Suprapubic skin (tissue), 4 donors: ENCODE results near the gene GABRB3. TPM values are rescaled to one million over a fixed set of nuclear protein-coding genes. Genes with fewer than 3 reads are reported as not detected.
"Not testable (repeated sequence)": the region's sequence is repeated elsewhere in the genome, so short reads cannot be mapped to it uniquely, and the experiment has no call there.

Source experiments
- DNase-seq, 2 donors: peaks; one replicate each; pipeline ENCODE4 v3.0.0-alpha.2; 2019; ENCODE audit warnings: low spot score in 2 of 2
- H3K27ac ChIP-seq: fragments of 200-600 bp; sonication (generic); one replicate; pipeline ENCODE4 v1.5.1; 2019
- H3K27me3 ChIP-seq: fragments of 200-600 bp; sonication (generic); one replicate; pipeline ENCODE4 v1.5.1; 2019
- H3K36me3 ChIP-seq: fragments of 200-600 bp; sonication (generic); one replicate; pipeline ENCODE4 v1.5.1; 2019
- H3K4me1 ChIP-seq: fragments of 200-600 bp; sonication (generic); one replicate; pipeline ENCODE4 v1.5.1; 2019
- H3K4me3 ChIP-seq: fragments of 200-600 bp; sonication (generic); one replicate; pipeline ENCODE4 v1.5.1; 2019; ENCODE audit warnings: mild to moderate bottlenecking
- H3K9me3 ChIP-seq: fragments of 200-600 bp; sonication (generic); one replicate; pipeline ENCODE4 v1.5.1; 2019
- EP300 ChIP-seq: sonication (generic); formaldehyde crosslinking; IDR thresholded peaks from one replicate; pipeline ENCODE4 v1.6.1; 2017; ENCODE audit warnings: antibody characterized with exemption
- POLR2A ChIP-seq, 2 donors: fragments of 450-650 bp; IDR thresholded peaks; one replicate each; pipeline ENCODE4 v1.6.1; 2017; ENCODE audit warnings: antibody characterized with exemption in 2 of 2, mild to moderate bottlenecking in 2 of 2, moderate library complexity in 2 of 2
- POLR2AphosphoS5 ChIP-seq, 3 donors: sonication (generic); formaldehyde crosslinking; IDR thresholded peaks; one replicate each; pipeline ENCODE4 v1.6.1; 2017; ENCODE audit warnings: antibody characterized with exemption in 3 of 3
- WGBS: methylation state at CpG from one replicate; pipeline ENCODE4 v1.1.5; 2018; 5-methylcytosine and 5-hydroxymethylcytosine counted together
- total RNA-seq, 4 donors: library from RNA; depleted of rRNA; stranded (reverse); fragments of >200 nt; gene quantifications; one replicate each; pipeline ENCODE4 v1.1.0, GENCODE V29; 2016
- TF ChIP-seq, protein P1 (sequence below), 2 donors: fragments of 200-600 bp in 1 of 2; fragments of 450-650 bp in 1 of 2; sonication (generic) in 1 of 2; IDR thresholded peaks; one replicate each; pipeline ENCODE4 v1.5.1; 2016 to 2019; ENCODE audit warnings: antibody characterized with exemption in 2 of 2, mild to moderate bottlenecking in 1 of 2, moderate library complexity in 1 of 2

Gene GABRB3
- total RNA-seq, 4 donors from 2014 or later, result 0.48 to 4.8 (median 2.2) TPM

DNA sequence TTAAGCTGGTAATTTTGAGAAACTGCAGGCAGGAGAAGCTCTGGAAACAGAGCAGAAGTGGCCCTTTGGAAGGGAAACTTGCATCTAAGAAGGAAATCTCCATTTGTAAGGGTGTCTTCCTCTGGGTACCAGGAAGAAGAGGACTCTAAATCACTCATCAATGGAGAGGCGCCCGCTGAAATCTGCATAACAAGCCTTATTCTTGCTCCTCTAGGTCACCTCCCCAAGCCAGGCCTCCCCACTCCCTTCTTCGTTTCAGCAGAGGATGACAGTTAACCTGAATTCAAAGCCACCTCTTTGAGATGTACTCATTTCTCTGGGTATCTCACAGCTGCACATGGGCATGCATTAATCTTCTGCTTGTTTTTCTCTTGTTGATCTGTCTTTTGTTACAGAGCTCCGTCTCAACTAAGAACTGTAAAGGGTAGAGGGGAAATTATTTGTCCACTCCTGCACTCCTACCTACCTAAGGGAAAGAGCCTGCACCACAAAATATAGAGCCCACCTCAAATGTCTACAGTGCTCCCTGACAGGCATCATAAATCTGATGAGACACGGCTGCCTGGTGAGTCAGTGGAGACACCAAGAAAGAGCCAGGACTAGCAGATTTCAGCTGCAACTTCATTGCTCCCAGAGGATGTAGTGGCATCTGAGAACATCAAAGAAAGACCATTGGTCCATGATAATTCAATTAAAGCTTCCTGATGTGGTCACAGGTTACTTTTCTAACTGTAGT, 51.5 kb downstream of the GABRB3 start:
- 38% methylated on average over 5 of the region's 5 CpGs for WGBS

DNA sequence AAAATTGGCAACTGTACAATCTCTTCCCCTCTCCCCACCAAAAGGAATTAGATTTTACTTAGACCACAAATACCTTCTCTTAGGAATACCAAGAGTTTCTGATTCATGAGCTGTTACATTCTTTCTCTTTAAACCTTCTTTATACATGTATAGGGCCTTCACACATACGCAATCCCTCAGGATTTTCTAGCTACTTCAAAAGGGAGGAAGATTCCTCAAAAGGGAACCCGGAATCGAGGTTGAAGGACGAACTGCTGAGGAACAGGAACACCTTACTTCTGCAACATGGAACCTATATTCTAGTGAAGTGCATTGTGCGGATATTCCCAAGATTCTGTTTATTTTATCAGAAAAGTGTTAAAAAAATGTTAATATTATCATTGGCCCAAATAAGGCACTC, 52.3 kb downstream of the GABRB3 start:
- Histone ChIP-seq H3K9me3 (no peaks in the 10 kb centered on the region), H3K27ac (no peak overlapping the region), H3K27me3 (no peaks in the 10 kb centered on the region), H3K36me3 (no peaks in the 10 kb centered on the region), H3K4me1 (no peaks in the 10 kb centered on the region), H3K4me3 (no peak overlapping the region)
- no peak for DNase-seq
- TF ChIP-seq EP300 (no peak), POLR2AphosphoS5 (IDR thresholded peaks at IDR 0.05) (no peak), POLR2A (IDR thresholded peaks at IDR 0.05) (no peak)
- TF ChIP-seq, protein P1, sequence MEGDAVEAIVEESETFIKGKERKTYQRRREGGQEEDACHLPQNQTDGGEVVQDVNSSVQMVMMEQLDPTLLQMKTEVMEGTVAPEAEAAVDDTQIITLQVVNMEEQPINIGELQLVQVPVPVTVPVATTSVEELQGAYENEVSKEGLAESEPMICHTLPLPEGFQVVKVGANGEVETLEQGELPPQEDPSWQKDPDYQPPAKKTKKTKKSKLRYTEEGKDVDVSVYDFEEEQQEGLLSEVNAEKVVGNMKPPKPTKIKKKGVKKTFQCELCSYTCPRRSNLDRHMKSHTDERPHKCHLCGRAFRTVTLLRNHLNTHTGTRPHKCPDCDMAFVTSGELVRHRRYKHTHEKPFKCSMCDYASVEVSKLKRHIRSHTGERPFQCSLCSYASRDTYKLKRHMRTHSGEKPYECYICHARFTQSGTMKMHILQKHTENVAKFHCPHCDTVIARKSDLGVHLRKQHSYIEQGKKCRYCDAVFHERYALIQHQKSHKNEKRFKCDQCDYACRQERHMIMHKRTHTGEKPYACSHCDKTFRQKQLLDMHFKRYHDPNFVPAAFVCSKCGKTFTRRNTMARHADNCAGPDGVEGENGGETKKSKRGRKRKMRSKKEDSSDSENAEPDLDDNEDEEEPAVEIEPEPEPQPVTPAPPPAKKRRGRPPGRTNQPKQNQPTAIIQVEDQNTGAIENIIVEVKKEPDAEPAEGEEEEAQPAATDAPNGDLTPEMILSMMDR (IDR thresholded peaks at IDR 0.05), result no peak
- WGBS, result 40% methylated on average over 5 of the region's 5 CpGs

More for the DNA sequence above, 51.5 kb downstream of the GABRB3 start:
- Histone ChIP-seq H3K27ac (no peak overlapping the region), H3K9me3 (no peaks in the 10 kb centered on the region), H3K27me3 (no peaks in the 10 kb centered on the region), H3K36me3 (no peaks in the 10 kb centered on the region), H3K4me3 (no peak overlapping the region), H3K4me1 (no peaks in the 10 kb centered on the region)
- no peak for DNase-seq
- TF ChIP-seq POLR2A (IDR thresholded peaks at IDR 0.05) (no peak), POLR2AphosphoS5 (IDR thresholded peaks at IDR 0.05) (no peak), EP300 (no peak)
- TF ChIP-seq, protein P1 (IDR thresholded peaks at IDR 0.05), result no peak

DNA sequence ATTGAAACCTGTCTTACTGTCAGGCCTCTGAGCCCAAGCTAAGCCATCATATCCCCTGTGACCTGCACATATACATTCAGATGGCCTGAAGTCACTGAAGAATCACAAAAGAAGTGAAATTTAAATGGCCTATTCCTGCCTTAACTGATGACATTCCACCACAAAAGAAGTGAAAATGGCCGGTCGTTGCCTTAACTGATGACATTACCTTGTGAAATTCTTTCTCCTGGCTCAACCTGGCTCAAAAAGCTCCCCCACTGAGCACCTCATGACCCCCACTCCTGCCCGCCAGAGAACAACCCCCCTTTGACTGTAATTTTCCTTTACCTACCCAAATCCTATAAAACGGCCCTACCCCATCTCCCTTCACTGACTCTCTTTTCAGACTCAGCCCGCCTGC, 53.0 kb downstream of the GABRB3 start:
- WGBS, result 47% methylated on average over 5 of the region's 5 CpGs

DNA sequence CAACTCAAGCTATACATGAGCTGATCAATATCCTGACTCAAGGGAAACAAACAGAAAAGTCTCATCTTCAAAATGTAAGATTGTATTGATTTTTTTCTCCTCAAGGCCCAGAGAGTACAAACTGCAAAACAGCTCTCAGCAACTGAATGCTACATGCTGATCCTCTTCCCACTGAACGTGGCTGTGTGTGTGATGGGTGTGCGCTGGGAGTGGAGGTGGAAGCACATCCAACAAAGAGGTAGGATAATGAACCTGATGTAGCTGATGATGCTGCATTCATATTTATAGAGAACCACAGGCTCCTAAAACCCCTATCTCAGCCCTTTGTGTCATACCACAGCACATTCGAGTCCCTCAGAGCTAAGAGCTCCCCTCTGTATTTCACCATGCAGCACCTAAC, 56.8 kb downstream of the GABRB3 start:
- TF ChIP-seq EP300 (no peak), POLR2A (IDR thresholded peaks at IDR 0.05) (no peak), POLR2AphosphoS5 (IDR thresholded peaks at IDR 0.05) (no peak)
- TF ChIP-seq, protein P1 (IDR thresholded peaks at IDR 0.05), result no peak
- H3K9me3 ChIP-seq, result no peaks in the 10 kb centered on the region
- WGBS, result 93% methylated on average over 3 of the region's 3 CpGs

More for the DNA sequence above, 53.0 kb downstream of the GABRB3 start:
- H3K27ac ChIP-seq, H3K4me3 ChIP-seq, H3K9me3 ChIP-seq, DNase-seq, H3K27me3 ChIP-seq, H3K36me3 ChIP-seq, H3K4me1 ChIP-seq: not testable (repeated sequence)

DNA sequence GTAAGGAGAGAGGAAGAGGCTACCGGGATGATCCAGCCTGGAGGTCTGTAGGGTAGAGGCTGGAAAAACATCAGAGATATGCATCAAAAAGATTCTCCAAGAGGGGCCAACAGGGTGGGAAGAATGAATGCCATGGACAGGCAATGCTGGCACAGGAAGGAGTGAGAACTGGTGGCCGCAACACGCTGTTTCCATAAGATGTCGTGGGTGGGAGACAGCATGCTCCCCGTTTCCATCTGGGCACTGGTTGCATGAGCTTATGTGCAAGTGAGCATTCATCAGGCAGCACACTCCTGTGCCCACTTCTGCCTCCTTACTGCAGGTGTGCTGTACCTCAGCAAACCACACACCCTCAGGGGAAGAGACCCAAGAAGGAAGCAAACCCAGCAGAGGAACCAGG, 59.4 kb downstream of the GABRB3 start:
- Histone ChIP-seq H3K4me3 (no peak overlapping the region), H3K27ac (no peak overlapping the region), H3K27me3 (no peaks in the 10 kb centered on the region), H3K9me3 (no peaks in the 10 kb centered on the region), H3K36me3 (no peaks in the 10 kb centered on the region), H3K4me1 (no peaks in the 10 kb centered on the region)
- WGBS, result 88% methylated on average over 4 of the region's 5 CpGs
- no peak for TF ChIP-seq EP300
- TF ChIP-seq, protein P1 (IDR thresholded peaks at IDR 0.05), result no peak
- no peak for TF ChIP-seq POLR2A (IDR thresholded peaks at IDR 0.05)
- TF ChIP-seq POLR2AphosphoS5 (IDR thresholded peaks at IDR 0.05), result no peak
- DNase-seq, result no peak

More for the DNA sequence above, 56.8 kb downstream of the GABRB3 start:
- no peak for DNase-seq
- no peak overlapping the region for H3K4me3 ChIP-seq
- no peaks in the 10 kb centered on the region for H3K4me1 ChIP-seq
- no peak overlapping the region for H3K27ac ChIP-seq
- no peaks in the 10 kb centered on the region for H3K36me3 ChIP-seq
- no peaks in the 10 kb centered on the region for H3K27me3 ChIP-seq

DNA sequence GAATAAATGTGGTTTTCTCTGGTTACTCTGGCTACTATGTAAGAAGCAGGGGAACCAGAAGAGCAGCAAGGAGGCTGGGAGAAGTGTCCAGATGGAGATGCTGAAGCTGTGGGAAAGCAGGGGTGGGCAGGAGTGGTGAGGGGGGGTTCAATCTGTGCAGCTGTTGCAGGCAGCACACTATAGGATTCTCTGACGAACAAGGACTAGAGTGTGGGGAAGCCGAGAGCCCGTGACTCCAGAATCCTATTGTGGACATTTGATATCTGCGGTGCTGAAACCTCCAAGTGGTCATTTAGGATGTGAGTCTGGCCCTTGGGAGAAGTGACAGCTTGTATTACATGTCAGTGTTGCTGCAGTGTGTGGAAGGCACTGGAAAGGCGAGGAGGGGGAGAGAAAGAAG, 60.5 kb downstream of the GABRB3 start:
- H3K27me3 ChIP-seq, result no peaks in the 10 kb centered on the region
- 81% methylated on average over 5 of the region's 5 CpGs for WGBS
- no peaks in the 10 kb centered on the region for H3K36me3 ChIP-seq
- no peak for DNase-seq
- H3K27ac ChIP-seq, result no peak overlapping the region
- no peaks in the 10 kb centered on the region for H3K9me3 ChIP-seq
- no peaks in the 10 kb centered on the region for H3K4me1 ChIP-seq
- TF ChIP-seq, protein P1 (IDR thresholded peaks at IDR 0.05), result no peak
- no peak for TF ChIP-seq EP300
- no peak for TF ChIP-seq POLR2A (IDR thresholded peaks at IDR 0.05)
- H3K4me3 ChIP-seq, result no peak overlapping the region
